ENCODE data around the gene SCGN.

GRCh38 chr6:25640891-25641290 is 11.1 kb upstream of the SCGN start:
- TF ChIP-seq POLR2A (IDR thresholded peaks at IDR 0.05; ENCODE audit: low read length): no peak
- no peak for TF ChIP-seq GATA1 (IDR thresholded peaks at IDR 0.05; ENCODE audit: low read depth, low read length)
